GM03348 (cell line): ENCODE results near the gene FGFR3.

Source experiments
- DNase-seq: peaks from one replicate; pipeline ENCODE4 v3.0.0; 2012; ENCODE audit warnings: low spot score

FGFR3 gene

GRCh38 chr4:1788254-1788973 lies 4.7 kb upstream of the FGFR3 start:
- DNase-seq = no peak

GRCh38 chr4:1789552-1789951 lies 3.5 kb upstream of the FGFR3 start:
- no peak for DNase-seq

- DNase-seq = no peak
Observed at GRCh38 chr4:1790005-1790404, 3.1 kb upstream of the FGFR3 start.

- no peak for DNase-seq
Observed at GRCh38 chr4:1792158-1792831, 798 bp upstream of the FGFR3 start.

- DNase-seq = peak; percentile 76
Observed at GRCh38 chr4:1793496-1793840, 375 bp downstream of the FGFR3 start.

GRCh38 chr4:1793940-1794808 lies 1.1 kb downstream of the FGFR3 start:
- DNase-seq = peak; percentile 36

- DNase-seq = no peak
Observed at GRCh38 chr4:1794809-1795298, 1.8 kb downstream of the FGFR3 start.

- DNase-seq = no peak
Observed at GRCh38 chr4:1795299-1796195, 2.5 kb downstream of the FGFR3 start.

- DNase-seq = no peak
Observed at GRCh38 chr4:1796486-1797204, 3.6 kb downstream of the FGFR3 start.

GRCh38 chr4:1797298-1797860 lies 4.3 kb downstream of the FGFR3 start:
- DNase-seq = no peak

GRCh38 chr4:1797861-1798579 lies 4.9 kb downstream of the FGFR3 start:
- no peak for DNase-seq

- DNase-seq = no peak
Observed at GRCh38 chr4:1798580-1799386, 5.7 kb downstream of the FGFR3 start.

- no peak for DNase-seq
Observed at GRCh38 chr4:1799387-1800375, 6.6 kb downstream of the FGFR3 start.

- no peak for DNase-seq
Observed at GRCh38 chr4:1800805-1801204, 7.7 kb downstream of the FGFR3 start.

GRCh38 chr4:1801286-1801958 lies 8.3 kb downstream of the FGFR3 start:
- no peak for DNase-seq

- peak; percentile 78 for DNase-seq
Observed at GRCh38 chr4:1802151-1802715, 9.1 kb downstream of the FGFR3 start.
